ENCODE results near the gene PRRT3. TPM values are rescaled to one million over a fixed set of nuclear protein-coding genes. Genes with fewer than 3 reads are reported as not detected.
"Not testable (repeated sequence)": the region's sequence is repeated elsewhere in the genome, so short reads cannot be mapped to it uniquely, and the experiment has no call there.

The PRRT3 gene
- total RNA-seq, 1 donor from 2014 or later = 0.57 TPM

GRCh38 chr3:9908286-9908685, 43.9 kb downstream of the PRRT3 start:
- DNase-seq (ENCODE audit: missing footprints) = no peak
- ATAC-seq = no peak
- intact Hi-C loops (cut with DNase I) = no loop called here

- DNase-seq (ENCODE audit: missing footprints) (no peak), ATAC-seq (no peak)
- intact Hi-C loops (cut with DNase I) = no loop called here
These were observed 45.7 kb downstream of the PRRT3 start for GRCh38 chr3:9906480-9906879.

GRCh38 chr3:9903904-9904303, 48.3 kb downstream of the PRRT3 start:
- intact Hi-C loops (cut with DNase I) = no loop called here
- DNase-seq (ENCODE audit: missing footprints) (no peak), ATAC-seq (no peak)

GRCh38 chr3:9903238-9903624, 49.0 kb downstream of the PRRT3 start:
- DNase-seq (ENCODE audit: missing footprints) (no peak), ATAC-seq (no peak)
- intact Hi-C loops (cut with DNase I) = no loop called here

GRCh38 chr3:9902372-9903237, 49.6 kb downstream of the PRRT3 start, which contains the start of gene IL17RE:
Gene IL17RE (plus strand): TSS chr3:9902848. CDS start chr3:9902933, 85 bp downstream.
- intact Hi-C loops (cut with DNase I) = no loop called here
- no peak for DNase-seq (ENCODE audit: missing footprints)
- ATAC-seq = no peak

- no peak for DNase-seq (ENCODE audit: missing footprints)
- ATAC-seq = no peak
- intact Hi-C loops (cut with DNase I) = no loop called here
These were observed 50.2 kb downstream of the PRRT3 start for GRCh38 chr3:9901967-9902366.

- ATAC-seq; DNase-seq (ENCODE audit: missing footprints); intact Hi-C loops (cut with DNase I): not testable (repeated sequence)
These were observed 51.2 kb downstream of the PRRT3 start for GRCh38 chr3:9900965-9901415.

- intact Hi-C loops (cut with DNase I) = no loop called here
- DNase-seq (ENCODE audit: missing footprints) (no peak), ATAC-seq (no peak)
These were observed 52.9 kb downstream of the PRRT3 start for GRCh38 chr3:9899289-9899791.

GRCh38 chr3:9898467-9899241, 53.6 kb downstream of the PRRT3 start:
- DNase-seq (ENCODE audit: missing footprints) = no peak
- ATAC-seq = no peak
- intact Hi-C loops (cut with DNase I) = no loop called here

- DNase-seq (ENCODE audit: missing footprints) (no peak), ATAC-seq (no peak)
- intact Hi-C loops (cut with DNase I) = no loop called here
These were observed 54.5 kb downstream of the PRRT3 start for GRCh38 chr3:9897408-9898372.

GRCh38 chr3:9896755-9897407, 55.3 kb downstream of the PRRT3 start:
- intact Hi-C loops (cut with DNase I); DNase-seq (ENCODE audit: missing footprints); ATAC-seq: not testable (repeated sequence)

- ATAC-seq = not testable (repeated sequence)
These were observed 56.5 kb downstream of the PRRT3 start for GRCh38 chr3:9895715-9896114.

More at GRCh38 chr3:9895715-9896114, 56.5 kb downstream of the PRRT3 start:
- intact Hi-C loops (cut with DNase I); DNase-seq (ENCODE audit: missing footprints): not testable (repeated sequence)

Other genes starting within 250 kb of the PRRT3 start
- gene CPNE9, start 248.6 kb downstream of the PRRT3 start, total RNA-seq = not detected
- 10.9 TPM for gene BRPF1, start 220.7 kb downstream of the PRRT3 start, total RNA-seq
- gene OGG1, start 202.5 kb downstream of the PRRT3 start, total RNA-seq = 10.5 TPM
- 18.4 TPM for gene CAMK1, start 182.5 kb downstream of the PRRT3 start, total RNA-seq
- 48.4 TPM for gene TADA3, start 159.9 kb downstream of the PRRT3 start, total RNA-seq
- 70.8 TPM for gene ARPC4, start 159.3 kb downstream of the PRRT3 start, total RNA-seq
- 10.6 TPM for gene TTLL3, start 142.1 kb downstream of the PRRT3 start, total RNA-seq
- 40.7 TPM for gene RPUSD3, start 108.4 kb downstream of the PRRT3 start, total RNA-seq
- gene CIDEC, start 72.2 kb downstream of the PRRT3 start, total RNA-seq = 6.7 TPM
- 19.1 TPM for gene JAGN1, start 61.8 kb downstream of the PRRT3 start, total RNA-seq
- gene IL17RE, start 49.6 kb downstream of the PRRT3 start, total RNA-seq = 0.78 TPM
- gene IL17RC, start 35.3 kb downstream of the PRRT3 start, total RNA-seq = 33.7 TPM
- 67.5 TPM for gene CRELD1, start 18.6 kb downstream of the PRRT3 start, total RNA-seq
- 108 TPM for gene EMC3, start 34.4 kb upstream of the PRRT3 start, total RNA-seq
- gene FANCD2, start 74.0 kb upstream of the PRRT3 start, total RNA-seq = 1.0 TPM
- gene FANCD2OS, start 155.8 kb upstream of the PRRT3 start, total RNA-seq = not detected
- 98.2 TPM for gene BRK1, start 163.3 kb upstream of the PRRT3 start, total RNA-seq
- 13.1 TPM for gene VHL, start 189.4 kb upstream of the PRRT3 start, total RNA-seq
- gene IRAK2, start 212.5 kb upstream of the PRRT3 start, total RNA-seq = 2.0 TPM